ENCODE data around the gene PRSS16.
"Not testable (repeated sequence)": the region's sequence is repeated elsewhere in the genome, so short reads cannot be mapped to it uniquely, and the experiment has no call there.

PRSS16 gene

DNA sequence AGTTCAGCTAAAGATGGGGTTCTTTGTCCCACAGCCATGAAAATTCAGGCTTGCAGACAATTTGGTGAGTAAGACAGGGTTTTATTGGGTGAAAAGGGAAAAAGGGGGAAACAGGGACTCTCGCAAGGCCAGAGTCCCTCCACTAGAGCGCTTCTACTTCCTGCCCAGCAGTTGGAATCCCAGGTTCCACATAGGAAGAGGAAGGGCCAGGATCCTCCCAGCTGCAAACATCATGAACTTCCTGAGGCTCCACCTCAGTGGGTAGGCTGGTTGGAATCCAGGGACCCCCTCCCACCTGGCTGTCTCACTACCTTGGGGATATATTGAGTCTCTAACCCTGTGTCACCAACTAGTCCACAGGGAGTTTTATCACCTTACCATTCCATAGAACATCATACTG is 39.5 kb upstream of the PRSS16 start:
- no peaks in the 10 kb centered on the region for H3K9me2 ChIP-seq (ENCODE audit: low read depth, low read length)
- H3K27ac ChIP-seq (ENCODE audit: low read depth, low read length, poor library complexity, severe bottlenecking), result no peak overlapping the region
- H2AFZ ChIP-seq (ENCODE audit: low read length), result no peak overlapping the region
- no peaks in the 10 kb centered on the region for H4K20me1 ChIP-seq (ENCODE audit: insufficient read depth, low read length)
- H3K79me2 ChIP-seq (ENCODE audit: insufficient read depth, low read length), result no peaks in the 10 kb centered on the region
- H3K4me3 ChIP-seq (ENCODE audit: low read depth, low read length, poor library complexity, severe bottlenecking), result no peak overlapping the region
- H3K27me3 ChIP-seq (ENCODE audit: insufficient read depth, low read length), result 0 out of 2 replicates have a peak, but pooled peaks cover 2% of the 10 kb centered on the region
- H3K9me3 ChIP-seq (ENCODE audit: low read length), result no peaks in the 10 kb centered on the region
- TF ChIP-seq CTCF (IDR thresholded peaks at IDR 0.05; ENCODE audit: low read length) (no peak), EZH2 (IDR thresholded peaks at IDR 0.05; ENCODE audit: borderline replicate concordance, low read length) (no peak)
- no peak overlapping the region for H3K9ac ChIP-seq (ENCODE audit: low read length)
- no peaks in the 10 kb centered on the region for H3K36me3 ChIP-seq (ENCODE audit: insufficient read depth, low read length)
- H3K4me1 ChIP-seq (ENCODE audit: insufficient read depth, low read length, severe bottlenecking), result no peaks in the 10 kb centered on the region
- H3F3A ChIP-seq (ENCODE audit: insufficient read depth, low read length), result no peaks in the 10 kb centered on the region
- no peak overlapping the region for H3K4me2 ChIP-seq (ENCODE audit: low read length)

DNA sequence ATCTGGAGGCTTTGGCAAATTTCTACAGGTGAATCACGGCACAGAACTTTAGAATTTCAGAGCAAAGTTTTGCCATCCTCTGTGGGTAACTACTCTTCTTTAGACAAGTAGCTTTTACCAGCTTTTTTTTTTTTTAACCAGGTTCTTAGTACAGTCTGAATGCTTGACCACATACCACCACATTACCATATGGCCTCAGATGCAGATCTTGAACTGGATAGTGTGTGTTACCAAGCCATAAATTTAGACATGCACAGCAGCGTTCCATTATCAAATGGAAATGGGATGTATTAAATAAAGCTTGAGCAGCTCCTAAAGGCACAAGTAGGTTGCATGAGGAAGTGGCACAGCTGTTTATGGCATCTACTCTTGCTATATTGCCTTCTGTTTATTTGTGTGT is 38.3 kb upstream of the PRSS16 start:
- Histone ChIP-seq H3K4me1 (ENCODE audit: insufficient read depth, low read length, severe bottlenecking) (no peaks in the 10 kb centered on the region), H3K9ac (ENCODE audit: low read length) (no peak overlapping the region), H3K27ac (ENCODE audit: low read depth, low read length, poor library complexity, severe bottlenecking) (no peak overlapping the region), H3K4me3 (ENCODE audit: low read depth, low read length, poor library complexity, severe bottlenecking) (no peak overlapping the region), H3K36me3 (ENCODE audit: insufficient read depth, low read length) (no peaks in the 10 kb centered on the region), H4K20me1 (ENCODE audit: insufficient read depth, low read length) (no peaks in the 10 kb centered on the region), H3K9me2 (ENCODE audit: low read depth, low read length) (no peaks in the 10 kb centered on the region), H3K9me3 (ENCODE audit: low read length) (no peaks in the 10 kb centered on the region), H3F3A (ENCODE audit: insufficient read depth, low read length) (no peaks in the 10 kb centered on the region), H3K79me2 (ENCODE audit: insufficient read depth, low read length) (no peaks in the 10 kb centered on the region), H3K27me3 (ENCODE audit: insufficient read depth, low read length) (0 out of 2 replicates have a peak, but pooled peaks cover 2% of the 10 kb centered on the region), H2AFZ (ENCODE audit: low read length) (no peak overlapping the region), H3K4me2 (ENCODE audit: low read length) (no peak overlapping the region)
- TF ChIP-seq CTCF (IDR thresholded peaks at IDR 0.05; ENCODE audit: low read length) (no peak), EZH2 (IDR thresholded peaks at IDR 0.05; ENCODE audit: borderline replicate concordance, low read length) (no peak)

GRCh38 chr6:27209659-27210269 is 37.7 kb upstream of the PRSS16 start:
- no peak overlapping the region for H2AFZ ChIP-seq (ENCODE audit: low read length)
- no peaks in the 10 kb centered on the region for H3F3A ChIP-seq (ENCODE audit: insufficient read depth, low read length)
- no peaks in the 10 kb centered on the region for H3K79me2 ChIP-seq (ENCODE audit: insufficient read depth, low read length)
- H3K4me3 ChIP-seq (ENCODE audit: low read depth, low read length, poor library complexity, severe bottlenecking), result no peak overlapping the region
- TF ChIP-seq CTCF (IDR thresholded peaks at IDR 0.05; ENCODE audit: low read length), result no peak
- no peak for TF ChIP-seq EZH2 (IDR thresholded peaks at IDR 0.05; ENCODE audit: borderline replicate concordance, low read length)
- H3K9me2 ChIP-seq (ENCODE audit: low read depth, low read length), result no peaks in the 10 kb centered on the region
- no peaks in the 10 kb centered on the region for H3K36me3 ChIP-seq (ENCODE audit: insufficient read depth, low read length)
- H3K27me3 ChIP-seq (ENCODE audit: insufficient read depth, low read length), result 0 out of 2 replicates have a peak, but pooled peaks cover 2% of the 10 kb centered on the region
- H3K4me2 ChIP-seq (ENCODE audit: low read length), result no peak overlapping the region
- no peaks in the 10 kb centered on the region for H3K4me1 ChIP-seq (ENCODE audit: insufficient read depth, low read length, severe bottlenecking)
- H3K27ac ChIP-seq (ENCODE audit: low read depth, low read length, poor library complexity, severe bottlenecking), result no peak overlapping the region
- H3K9ac ChIP-seq (ENCODE audit: low read length), result no peak overlapping the region
- H4K20me1 ChIP-seq (ENCODE audit: insufficient read depth, low read length), result no peaks in the 10 kb centered on the region
- no peaks in the 10 kb centered on the region for H3K9me3 ChIP-seq (ENCODE audit: low read length)

DNA sequence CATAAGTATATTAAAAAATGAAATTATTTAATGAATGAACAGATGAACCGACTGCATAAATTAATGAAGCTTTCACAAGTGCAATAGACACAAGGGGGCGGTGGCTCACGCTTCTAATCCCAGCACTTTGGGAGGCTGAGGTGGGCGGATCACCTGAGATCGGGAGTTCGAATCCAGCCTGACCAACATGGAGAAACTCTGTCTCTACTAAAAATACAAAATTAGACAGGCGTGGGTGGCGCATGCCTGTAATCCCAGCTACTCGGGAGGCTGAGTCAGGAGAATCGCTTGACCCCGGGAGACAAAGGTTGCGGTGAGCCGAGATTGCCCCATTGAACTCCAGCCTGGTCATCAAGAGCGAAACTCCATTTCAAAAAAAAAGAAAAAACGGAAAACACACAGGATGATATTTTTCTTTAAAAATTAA is 34.4 kb upstream of the PRSS16 start:
- H2AFZ ChIP-seq (ENCODE audit: low read length); H4K20me1 ChIP-seq (ENCODE audit: insufficient read depth, low read length); H3K9me2 ChIP-seq (ENCODE audit: low read depth, low read length); H3K4me3 ChIP-seq (ENCODE audit: low read depth, low read length, poor library complexity, severe bottlenecking); H3K9ac ChIP-seq (ENCODE audit: low read length); H3K36me3 ChIP-seq (ENCODE audit: insufficient read depth, low read length); H3K4me2 ChIP-seq (ENCODE audit: low read length); H3K79me2 ChIP-seq (ENCODE audit: insufficient read depth, low read length); H3F3A ChIP-seq (ENCODE audit: insufficient read depth, low read length); H3K9me3 ChIP-seq (ENCODE audit: low read length); H3K27me3 ChIP-seq (ENCODE audit: insufficient read depth, low read length); H3K4me1 ChIP-seq (ENCODE audit: insufficient read depth, low read length, severe bottlenecking); H3K27ac ChIP-seq (ENCODE audit: low read depth, low read length, poor library complexity, severe bottlenecking): not testable (repeated sequence)
